ENCODE data around the gene APBA2. TPM values are rescaled to one million over a fixed set of nuclear protein-coding genes. Genes with fewer than 3 reads are reported as not detected.

The APBA2 gene
- total RNA-seq, 4 donors from 2014 or later, result 7.7 to 14.4 (median 11.6) TPM

DNA sequence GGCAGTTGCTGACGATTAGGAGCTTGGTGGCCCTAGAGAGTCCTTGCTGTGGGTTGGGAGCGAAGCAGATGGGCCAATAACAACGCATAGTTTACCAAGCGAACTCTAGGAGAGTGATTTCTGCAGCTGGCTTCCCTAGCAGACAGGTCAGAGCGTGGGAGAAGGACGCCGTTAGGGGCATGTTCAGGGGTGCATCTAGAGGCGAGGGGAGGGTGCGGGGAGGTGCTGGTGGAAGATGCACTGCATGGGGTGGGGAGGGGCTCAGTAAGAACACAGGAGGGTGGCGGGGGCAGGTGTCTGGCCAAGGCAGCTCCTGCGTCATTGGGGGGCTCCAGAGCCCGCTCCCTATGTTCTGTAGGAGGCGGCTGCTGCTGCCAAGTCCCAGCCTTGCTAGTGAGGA is 8.9 kb downstream of the APBA2 start:
- Histone ChIP-seq H3K27me3 (no peaks in the 10 kb centered on the region), H3K27ac (no peak overlapping the region), H3K4me3 (replicated peaks in 1 of 3) (no peak overlapping the region), H3K36me3 (no peaks in the 10 kb centered on the region), H3K4me1 (no peaks in the 10 kb centered on the region), H3K9me3 (no peaks in the 10 kb centered on the region)
- TF ChIP-seq, protein P1, sequence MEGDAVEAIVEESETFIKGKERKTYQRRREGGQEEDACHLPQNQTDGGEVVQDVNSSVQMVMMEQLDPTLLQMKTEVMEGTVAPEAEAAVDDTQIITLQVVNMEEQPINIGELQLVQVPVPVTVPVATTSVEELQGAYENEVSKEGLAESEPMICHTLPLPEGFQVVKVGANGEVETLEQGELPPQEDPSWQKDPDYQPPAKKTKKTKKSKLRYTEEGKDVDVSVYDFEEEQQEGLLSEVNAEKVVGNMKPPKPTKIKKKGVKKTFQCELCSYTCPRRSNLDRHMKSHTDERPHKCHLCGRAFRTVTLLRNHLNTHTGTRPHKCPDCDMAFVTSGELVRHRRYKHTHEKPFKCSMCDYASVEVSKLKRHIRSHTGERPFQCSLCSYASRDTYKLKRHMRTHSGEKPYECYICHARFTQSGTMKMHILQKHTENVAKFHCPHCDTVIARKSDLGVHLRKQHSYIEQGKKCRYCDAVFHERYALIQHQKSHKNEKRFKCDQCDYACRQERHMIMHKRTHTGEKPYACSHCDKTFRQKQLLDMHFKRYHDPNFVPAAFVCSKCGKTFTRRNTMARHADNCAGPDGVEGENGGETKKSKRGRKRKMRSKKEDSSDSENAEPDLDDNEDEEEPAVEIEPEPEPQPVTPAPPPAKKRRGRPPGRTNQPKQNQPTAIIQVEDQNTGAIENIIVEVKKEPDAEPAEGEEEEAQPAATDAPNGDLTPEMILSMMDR (IDR thresholded peaks at IDR 0.05), result no peak
- TF ChIP-seq POLR2A (IDR thresholded peaks at IDR 0.05), result no peak
- DNase-seq, result no peak
- WGBS, 2 donors, result 92 to 96% methylated on average over 13 of the region's 13 CpGs
- intact Hi-C loops (cut with DNase I), result no loop called here

DNA sequence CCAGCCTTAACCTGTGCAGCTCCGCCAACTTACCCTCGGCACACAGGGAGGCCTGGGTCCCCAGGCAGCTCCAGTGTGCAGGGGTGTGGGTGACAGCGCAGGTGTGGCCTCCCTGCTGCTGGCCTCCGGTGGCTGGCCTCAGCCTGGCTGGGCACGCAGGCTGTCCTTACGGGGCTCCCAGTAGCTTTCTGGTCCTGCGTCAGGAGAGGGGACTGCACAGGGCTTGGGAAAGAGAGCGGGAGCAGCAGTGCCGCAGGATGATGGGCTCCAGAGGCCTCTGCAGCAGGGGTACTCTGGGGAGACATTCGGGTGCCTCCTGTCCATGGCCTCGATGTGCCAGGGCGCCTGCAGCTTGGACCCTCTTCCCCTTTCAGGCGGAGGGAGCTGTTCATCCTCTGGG is 9.4 kb downstream of the APBA2 start:
- H3K4me1 ChIP-seq, result no peaks in the 10 kb centered on the region
- no peaks in the 10 kb centered on the region for H3K9me3 ChIP-seq
- WGBS, 2 donors, result 92 to 96% methylated on average over 6 to 10 of the region's 13 CpGs
- intact Hi-C loops (cut with DNase I), result no loop called here
- no peak for DNase-seq
- no peak for TF ChIP-seq POLR2A (IDR thresholded peaks at IDR 0.05)
- TF ChIP-seq, protein P1 (IDR thresholded peaks at IDR 0.05), result no peak
- no peaks in the 10 kb centered on the region for H3K27me3 ChIP-seq
- no peak overlapping the region for H3K4me3 ChIP-seq (replicated peaks in 1 of 3)
- H3K36me3 ChIP-seq, result no peaks in the 10 kb centered on the region
- no peak overlapping the region for H3K27ac ChIP-seq

DNA sequence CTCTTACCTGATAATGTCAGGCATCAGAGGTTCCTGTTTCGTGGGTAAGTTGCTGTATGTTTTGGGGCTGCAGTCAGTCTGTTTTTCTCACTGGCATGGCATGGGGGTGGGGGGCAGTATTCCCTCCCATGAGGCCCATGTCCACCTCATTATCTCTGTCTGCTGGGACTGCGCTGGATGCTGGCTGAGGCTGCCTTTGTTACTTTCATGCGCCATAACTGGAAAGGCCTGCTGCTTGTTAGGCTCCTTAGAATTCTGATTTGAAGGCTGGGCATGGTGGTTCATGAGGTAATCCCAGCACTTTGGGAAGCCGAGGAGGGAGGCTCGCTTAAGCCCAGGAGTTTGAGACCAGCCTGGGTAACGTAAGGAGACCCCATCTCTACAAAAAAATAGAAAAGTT is 9.8 kb downstream of the APBA2 start:
- no peak overlapping the region for H3K4me3 ChIP-seq (replicated peaks in 1 of 3)
- no peak for DNase-seq
- no peaks in the 10 kb centered on the region for H3K9me3 ChIP-seq
- WGBS, 2 donors, result 90 to 93% methylated on average over 5 to 6 of the region's 6 CpGs
- no peaks in the 10 kb centered on the region for H3K4me1 ChIP-seq
- H3K27ac ChIP-seq, result no peak overlapping the region
- no peaks in the 10 kb centered on the region for H3K27me3 ChIP-seq
- TF ChIP-seq, protein P1 (IDR thresholded peaks at IDR 0.05), result no peak
- no peak for TF ChIP-seq POLR2A (IDR thresholded peaks at IDR 0.05)
- H3K36me3 ChIP-seq, result no peaks in the 10 kb centered on the region
- intact Hi-C loops (cut with DNase I), result no loop called here

DNA sequence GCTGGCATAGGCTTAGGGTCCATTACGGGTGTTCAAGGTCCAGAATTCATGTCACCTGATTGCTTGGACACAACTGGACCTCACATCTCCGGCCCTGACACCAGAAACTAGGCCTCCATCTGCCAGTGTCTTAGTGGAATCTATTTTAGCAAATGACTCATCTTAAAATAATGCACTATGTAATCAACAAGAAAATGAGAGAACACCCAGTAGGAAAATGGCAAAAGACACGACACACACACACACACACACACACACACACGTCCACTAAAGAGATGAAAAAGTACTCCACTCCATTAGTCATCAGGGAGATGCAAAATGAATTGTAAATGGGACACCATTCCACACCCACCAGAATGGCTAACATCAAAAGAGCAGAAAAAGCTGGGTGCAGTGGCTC is 11.2 kb downstream of the APBA2 start:
- no peak overlapping the region for H3K4me3 ChIP-seq (replicated peaks in 1 of 3)
- TF ChIP-seq, protein P1 (IDR thresholded peaks at IDR 0.05), result no peak
- no peak for TF ChIP-seq POLR2A (IDR thresholded peaks at IDR 0.05)

DNA sequence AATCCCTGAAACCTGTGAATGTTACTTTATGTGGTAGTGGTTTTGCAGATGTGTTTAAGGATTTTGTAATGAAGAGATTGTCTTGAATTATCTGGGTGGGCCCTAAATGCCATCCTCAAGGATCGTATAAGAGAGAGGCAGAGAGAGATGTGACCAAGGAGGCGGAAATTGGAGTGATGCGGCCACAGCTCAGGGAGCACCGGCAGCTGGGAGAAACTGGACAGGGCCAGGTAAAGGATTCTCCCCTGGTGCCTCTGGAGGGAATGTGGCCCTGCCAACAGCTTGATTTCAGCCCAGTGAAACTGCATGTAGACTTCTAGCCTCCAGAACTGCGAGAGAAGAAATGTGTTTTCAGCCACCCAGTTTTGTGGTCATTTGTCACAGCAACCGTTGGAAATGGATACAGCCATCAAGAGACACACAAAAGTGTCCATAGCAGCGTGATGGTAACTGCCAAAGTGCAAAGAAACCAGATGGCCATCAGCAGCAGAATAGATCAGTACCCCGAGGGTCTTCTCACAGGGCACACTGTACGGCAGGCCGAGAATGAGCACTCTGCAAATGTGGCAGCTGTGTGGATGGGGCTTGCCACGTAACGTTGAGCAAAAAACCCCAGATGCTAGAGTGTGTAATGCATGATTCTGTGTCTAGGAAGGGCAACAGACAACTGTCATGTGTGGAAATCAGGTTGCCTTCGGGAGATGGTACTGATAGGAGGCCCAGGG is 12.2 kb downstream of the APBA2 start:
- Histone ChIP-seq H3K4me3 (replicated peaks in 1 of 3) (no peak overlapping the region), H3K27me3 (no peaks in the 10 kb centered on the region), H3K9me3 (no peaks in the 10 kb centered on the region), H3K36me3 (no peaks in the 10 kb centered on the region), H3K27ac (no peak overlapping the region), H3K4me1 (no peaks in the 10 kb centered on the region)
- DNase-seq, result no peak
- WGBS, 2 donors, result 93 to 94% methylated on average over 13 of the region's 13 CpGs
- intact Hi-C loops (cut with DNase I), result no loop called here
- TF ChIP-seq, protein P1 (IDR thresholded peaks at IDR 0.05), result no peak
- no peak for TF ChIP-seq POLR2A (IDR thresholded peaks at IDR 0.05)

More for the DNA sequence above, 11.2 kb downstream of the APBA2 start:
- Histone ChIP-seq H3K9me3 (no peaks in the 10 kb centered on the region), H3K4me1 (no peaks in the 10 kb centered on the region), H3K36me3 (no peaks in the 10 kb centered on the region), H3K27me3 (no peaks in the 10 kb centered on the region), H3K27ac (no peak overlapping the region)
- intact Hi-C loops (cut with DNase I), result no loop called here
- DNase-seq, result no peak
- WGBS, 2 donors, result 81 to 87% methylated on average over 4 of the region's 4 CpGs
